ENCODE measurements around the gene TIMM13.
"Not testable (repeated sequence)": the region's sequence is repeated elsewhere in the genome, so short reads cannot be mapped to it uniquely, and the experiment has no call there.

TIMM13 gene

DNA sequence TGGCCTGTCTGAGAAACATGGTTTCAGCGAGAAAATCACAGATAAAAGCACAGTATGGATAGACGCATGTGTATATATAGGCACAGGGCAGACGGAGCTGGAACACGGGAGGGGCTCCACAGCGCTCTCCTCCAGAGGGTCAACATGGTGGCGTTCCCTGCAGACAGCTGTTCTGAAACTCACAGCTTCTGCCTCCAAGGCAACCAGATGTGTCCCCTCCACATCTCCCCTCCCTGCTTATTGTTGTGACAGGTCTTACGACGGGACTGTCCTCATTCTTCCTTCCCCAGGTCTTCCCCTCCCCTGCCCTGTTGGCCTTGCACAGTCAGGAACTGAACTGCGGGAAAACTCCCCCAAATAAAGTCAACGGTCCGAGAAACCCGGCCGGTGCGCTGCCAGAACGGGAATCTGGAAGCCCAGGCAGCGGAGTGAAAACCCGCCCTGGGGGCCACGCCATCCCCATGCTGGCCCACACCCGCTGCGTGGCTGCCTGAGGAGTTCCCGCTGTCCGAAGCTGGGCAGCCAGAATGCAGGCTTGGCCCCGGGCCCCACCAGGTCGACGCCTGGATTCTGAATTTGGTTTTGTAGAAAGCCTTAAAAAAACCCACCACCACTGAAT is 2.6 kb upstream of the TIMM13 start:
- no peak for DNase-seq

DNA sequence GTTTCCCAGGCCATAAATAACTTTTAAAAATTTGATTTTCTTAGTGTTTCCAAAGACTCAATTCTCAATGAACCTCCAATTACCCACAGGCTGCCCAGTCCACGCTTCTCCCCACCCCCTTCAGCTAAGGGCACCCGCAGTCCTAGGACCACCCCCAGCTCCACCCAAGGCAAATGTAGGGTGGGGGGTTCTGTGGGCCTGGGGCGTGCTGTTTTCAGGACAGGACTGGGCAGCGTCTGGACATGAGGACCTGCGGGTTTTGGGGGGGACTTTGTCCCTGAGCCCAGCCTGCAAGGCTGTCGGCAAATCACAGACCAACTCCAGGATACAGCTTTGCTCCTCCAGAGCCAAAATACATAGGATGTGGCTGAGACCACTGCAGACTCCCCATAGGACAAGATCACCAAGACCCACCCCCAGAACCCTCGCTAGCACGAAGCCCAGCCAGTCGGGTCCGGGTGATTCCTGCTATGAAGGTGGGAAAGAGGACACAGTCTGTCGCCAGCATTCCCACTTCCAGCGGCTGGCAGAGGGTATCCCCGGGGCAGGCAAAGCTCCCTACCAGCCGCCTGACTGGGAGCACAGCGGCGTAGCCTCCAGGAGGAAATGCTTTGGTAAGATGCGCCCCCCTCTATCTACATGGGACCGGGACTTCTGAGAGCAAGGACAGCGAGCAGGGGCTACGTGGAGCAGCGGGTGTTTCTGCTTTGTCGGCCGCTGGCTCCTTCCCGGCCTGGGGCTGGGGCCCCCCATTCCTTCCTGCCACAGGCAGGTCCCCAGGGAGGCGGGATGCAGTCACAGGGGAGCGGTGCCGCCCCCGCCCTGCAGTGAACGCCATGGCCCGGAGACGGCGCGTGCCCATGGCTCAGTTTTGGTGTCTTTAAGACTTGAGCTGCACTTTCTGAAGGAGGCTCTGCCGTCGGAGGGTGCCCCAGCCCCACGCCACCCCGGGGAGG is 1.6 kb upstream of the TIMM13 start:
- no peak for DNase-seq

DNA sequence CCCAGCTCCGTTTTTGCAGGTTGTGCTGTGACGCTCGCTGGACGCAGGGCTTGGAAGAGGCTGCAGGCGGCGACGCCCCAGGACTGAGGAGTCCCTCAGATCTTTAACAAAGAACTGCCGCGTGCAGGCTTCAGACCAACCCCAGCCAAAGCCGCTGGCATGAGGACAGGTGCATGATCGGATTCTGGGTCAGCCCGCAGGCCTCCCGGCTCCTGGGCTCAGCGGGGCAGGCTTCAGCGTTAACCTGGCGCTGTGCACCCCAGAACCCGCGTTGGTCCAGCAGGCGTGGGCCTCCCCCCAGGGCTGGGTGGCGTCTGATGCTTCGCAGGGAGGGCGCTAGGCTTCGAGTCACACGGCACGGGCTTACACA is 920 bp upstream of the TIMM13 start:
- no peak for DNase-seq

DNA sequence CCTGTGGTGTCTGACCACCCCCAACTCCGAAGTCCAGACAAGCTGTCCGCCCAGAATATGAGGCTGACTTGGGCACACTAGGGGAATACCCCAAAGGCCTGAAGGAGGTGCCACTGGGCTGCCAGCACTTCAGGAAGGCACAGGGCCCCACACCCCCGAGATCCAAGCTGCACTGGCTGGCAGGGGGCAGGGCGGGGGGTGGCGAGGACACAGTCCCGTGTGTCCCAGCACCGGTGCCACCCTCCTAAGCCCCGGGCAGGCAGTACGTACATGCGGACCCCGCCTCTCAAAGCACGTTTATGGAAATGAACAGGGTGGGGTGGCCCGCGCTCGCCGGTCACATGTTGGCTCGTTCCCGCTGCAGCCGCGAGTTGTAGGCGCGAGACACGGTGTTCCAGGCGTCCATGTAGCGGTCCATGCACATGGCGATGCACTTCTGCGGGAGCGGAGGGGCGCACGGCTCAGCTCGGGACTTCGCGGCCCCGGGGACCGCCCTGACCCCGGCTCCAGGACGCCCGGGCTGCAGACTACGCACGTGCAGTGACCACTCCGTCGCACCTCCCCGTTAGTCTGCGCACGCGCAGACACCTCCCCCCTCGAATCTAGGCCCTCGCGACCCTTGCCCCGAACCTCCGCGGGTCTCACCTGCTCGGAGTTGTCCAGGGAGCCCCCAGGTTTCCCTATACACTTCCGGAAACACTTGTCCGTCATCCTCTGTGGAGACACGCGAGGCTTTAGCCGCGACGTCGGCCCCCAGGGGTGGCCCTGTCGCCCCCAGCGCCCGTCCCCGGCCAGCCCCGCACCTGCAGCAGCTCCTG is 566 bp downstream of the TIMM13 start:
- no peak for DNase-seq

DNA sequence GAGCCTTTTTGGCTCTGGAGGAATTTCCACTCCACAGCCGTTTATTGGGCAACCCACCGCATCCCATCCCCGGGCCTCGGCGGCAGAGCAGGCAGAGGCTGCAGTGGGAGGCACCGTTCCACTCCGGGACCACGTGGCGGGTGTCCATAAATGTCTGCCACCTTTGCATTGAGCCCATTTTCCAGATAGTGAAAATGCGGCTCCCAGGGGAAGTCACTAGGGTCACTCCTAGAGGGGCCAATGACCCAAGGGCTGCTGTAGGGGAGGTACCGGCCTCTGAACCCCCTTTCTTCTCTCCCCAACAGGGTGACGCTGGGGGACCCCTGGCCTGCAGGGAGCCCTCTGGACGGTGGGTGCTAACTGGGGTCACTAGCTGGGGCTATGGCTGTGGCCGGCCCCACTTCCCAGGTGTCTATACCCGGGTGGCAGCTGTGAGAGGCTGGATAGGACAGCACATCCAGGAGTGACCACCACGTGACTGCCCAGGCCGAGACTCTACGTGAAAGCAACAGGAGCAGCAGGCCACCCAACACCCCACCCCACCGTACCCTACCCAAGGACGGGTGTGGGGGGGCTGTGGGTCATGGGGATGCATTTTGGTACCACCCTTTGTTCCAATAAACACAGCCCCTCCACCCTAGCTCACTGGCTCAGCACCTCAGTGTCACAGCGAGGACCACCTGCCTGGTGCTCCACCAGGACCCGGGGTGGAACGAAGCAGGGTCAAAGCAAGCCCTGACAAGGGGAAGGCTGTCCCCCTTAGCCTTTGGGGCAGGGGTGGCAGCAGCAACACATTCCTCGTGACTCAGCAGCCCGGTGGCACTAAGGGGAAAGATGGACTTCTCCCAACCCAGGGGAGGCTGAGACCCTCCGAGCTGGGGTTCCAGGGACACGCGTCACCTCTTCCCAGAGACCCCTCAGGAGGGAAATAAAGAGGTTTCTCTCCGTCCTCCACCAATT is 1.5 kb downstream of the TIMM13 start:
- DNase-seq, result no peak

DNA sequence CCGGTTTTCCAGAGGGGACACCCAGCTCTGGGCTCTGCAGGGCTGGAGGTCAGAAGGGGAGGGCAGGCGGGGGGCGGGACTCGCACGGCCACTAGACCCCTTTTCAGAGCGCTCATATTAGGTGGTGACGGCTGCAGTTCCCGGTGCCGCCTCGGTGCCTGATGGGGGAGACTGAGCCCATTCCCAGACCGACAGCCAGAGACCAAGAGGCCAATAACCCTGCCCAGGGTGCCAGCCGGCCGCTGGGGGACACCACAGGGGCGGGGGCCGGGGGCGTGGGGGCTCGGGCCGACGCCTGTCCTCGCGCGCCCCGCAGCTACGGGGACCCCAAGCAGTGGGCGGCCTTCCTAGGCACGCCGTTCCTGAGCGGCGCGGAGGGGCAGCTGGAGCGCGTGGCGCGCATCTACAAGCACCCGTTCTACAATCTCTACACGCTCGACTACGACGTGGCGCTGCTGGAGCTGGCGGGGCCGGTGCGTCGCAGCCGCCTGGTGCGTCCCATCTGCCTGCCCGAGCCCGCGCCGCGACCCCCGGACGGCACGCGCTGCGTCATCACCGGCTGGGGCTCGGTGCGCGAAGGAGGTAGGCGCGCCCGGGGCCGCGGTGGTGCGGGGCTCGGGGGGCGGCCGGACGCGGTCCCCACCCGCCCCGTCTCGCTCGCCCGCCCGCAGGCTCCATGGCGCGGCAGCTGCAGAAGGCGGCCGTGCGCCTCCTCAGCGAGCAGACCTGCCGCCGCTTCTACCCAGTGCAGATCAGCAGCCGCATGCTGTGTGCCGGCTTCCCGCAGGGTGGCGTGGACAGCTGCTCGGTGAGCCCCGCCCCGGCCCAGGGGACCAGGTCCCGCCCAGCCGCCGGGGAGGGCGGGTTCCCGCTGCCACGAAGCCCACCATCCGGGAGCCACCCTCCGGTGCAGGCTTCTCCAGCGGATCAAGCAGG is 2.4 kb downstream of the TIMM13 start:
- DNase-seq, result no peak

DNA sequence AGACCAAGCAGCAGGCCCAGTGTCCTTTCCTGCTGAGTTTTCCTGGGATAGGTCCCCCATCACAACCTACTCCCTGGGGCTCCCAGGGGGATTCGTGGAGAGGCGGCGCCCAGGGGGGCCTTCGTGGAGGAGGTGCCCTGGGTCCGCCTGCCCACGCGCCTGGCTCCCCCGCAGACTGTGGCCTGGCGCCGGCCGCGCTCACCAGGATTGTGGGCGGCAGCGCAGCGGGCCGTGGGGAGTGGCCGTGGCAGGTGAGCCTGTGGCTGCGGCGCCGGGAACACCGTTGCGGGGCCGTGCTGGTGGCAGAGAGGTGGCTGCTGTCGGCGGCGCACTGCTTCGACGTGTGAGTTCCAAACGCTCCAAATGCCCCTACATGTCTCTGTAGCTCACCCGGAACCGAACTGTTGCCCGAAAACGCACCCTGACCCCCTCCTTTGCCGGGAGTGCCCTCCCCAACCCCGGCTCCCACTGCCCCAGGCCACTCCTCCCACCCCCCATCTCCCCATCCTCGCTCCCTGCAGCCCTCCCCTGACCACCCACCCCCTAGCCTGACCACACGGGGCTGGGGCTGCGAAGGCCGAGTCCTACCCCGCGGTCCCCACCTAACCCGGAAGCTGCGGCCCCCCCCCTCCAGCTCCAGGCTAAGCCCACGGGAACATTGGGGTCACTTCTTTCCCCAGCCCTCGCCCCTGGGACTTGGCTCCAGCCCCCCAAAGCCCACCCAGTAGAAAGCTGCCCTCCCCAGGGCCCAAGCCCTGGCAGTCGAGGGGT is 3.3 kb downstream of the TIMM13 start:
- no peak for DNase-seq

DNA sequence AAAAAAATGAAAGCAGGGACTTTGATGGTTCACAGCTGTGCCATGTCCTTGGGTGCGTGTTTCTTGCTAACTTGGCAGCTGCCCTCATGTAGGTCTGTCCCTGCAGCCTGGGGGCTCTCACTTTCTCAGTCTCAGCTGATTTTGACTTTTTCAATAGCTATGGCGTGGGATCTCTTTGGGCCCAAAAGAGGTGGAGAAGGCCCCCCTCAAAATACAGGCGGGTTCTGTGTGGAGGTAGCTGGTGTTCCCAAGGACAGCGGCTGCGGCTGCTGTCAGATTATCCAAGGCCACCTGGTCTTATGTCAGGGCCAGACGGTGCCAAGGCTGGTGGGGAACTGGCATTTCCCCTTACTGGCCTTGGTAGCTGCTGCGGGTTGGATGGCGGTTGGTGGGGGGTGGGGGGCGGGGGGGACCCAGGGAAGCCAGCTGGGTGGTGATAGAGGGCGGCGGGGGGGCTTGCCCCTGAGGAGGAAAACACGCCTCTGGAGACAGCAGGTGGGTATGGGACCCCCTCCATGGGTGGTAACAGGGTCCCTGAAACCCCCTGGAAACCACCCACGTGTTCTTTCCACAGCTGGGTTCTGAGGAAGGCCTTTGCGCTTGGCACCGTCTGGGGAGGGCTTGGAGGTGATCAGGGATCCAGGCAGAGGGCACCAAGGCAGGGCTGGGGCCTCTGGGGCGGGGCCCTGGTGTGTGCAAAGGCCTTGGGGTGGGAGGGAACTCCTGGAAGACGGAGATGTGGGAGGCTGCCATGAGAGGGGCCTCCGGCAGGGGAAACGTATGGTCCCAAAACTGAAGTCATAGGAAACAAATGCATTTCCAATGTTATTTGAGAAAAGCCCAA is 4.1 kb downstream of the TIMM13 start:
- DNase-seq, result no peak

DNA sequence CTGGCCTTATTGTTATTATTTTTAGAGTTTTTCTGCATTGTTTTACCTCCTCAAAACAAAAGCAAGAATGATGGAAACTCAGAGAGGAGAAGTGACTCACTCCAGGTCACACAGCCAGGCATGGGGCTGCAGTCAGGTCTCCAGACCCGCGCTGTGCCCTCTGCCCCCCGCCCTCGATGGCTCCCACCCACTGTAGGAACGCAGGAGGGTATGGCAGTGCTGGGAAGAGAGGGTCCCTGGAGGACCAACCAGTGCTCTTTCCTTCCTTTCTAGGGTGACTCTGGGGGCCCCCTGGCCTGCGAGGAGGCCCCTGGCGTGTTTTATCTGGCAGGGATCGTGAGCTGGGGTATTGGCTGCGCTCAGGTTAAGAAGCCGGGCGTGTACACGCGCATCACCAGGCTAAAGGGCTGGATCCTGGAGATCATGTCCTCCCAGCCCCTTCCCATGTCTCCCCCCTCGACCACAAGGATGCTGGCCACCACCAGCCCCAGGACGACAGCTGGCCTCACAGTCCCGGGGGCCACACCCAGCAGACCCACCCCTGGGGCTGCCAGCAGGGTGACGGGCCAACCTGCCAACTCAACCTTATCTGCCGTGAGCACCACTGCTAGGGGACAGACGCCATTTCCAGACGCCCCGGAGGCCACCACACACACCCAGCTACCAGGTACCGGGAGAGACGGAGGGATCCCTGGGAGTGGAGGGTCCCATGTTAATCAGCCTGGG is 5.6 kb downstream of the TIMM13 start:
- DNase-seq, result no peak

DNA sequence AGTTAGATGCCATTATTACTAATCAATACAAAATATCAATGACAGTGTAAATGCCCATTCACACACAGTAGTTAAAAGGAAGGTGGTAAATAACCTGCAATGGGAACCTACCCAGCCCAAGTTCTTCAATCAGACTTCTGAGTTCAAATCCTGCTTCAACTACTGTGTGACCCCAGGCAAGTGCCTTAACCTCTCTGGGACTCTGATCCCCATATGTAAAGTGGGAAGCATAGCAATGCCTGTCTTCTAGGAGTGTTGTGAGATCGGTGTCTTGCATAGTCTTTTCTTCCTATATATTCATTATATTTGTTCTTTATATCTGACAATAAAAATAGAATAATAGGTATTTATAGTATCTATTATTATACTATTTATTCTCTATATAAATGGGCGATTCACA is 6.9 kb downstream of the TIMM13 start:
- DNase-seq, result no peak

DNA sequence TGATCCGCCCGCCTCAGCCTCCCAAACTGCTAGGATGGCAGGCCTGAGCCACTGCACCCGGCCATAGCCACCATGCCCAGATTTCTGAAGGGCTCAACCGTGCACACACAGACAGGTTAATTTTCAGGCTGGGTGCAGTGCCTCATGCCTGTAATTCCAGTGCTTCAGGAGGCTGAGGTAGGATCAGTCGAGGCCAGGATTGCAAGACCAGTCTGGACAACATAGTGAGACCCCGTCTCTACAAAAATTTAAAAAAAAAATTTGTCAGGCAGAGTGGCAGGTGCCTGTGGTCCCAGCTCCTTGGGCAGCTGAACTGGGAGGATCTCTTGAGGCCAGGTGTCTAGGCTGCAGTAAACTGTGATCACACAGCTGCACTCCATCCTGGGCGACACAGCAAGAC is 7.6 kb downstream of the TIMM13 start:
- DNase-seq, result no peak

DNA sequence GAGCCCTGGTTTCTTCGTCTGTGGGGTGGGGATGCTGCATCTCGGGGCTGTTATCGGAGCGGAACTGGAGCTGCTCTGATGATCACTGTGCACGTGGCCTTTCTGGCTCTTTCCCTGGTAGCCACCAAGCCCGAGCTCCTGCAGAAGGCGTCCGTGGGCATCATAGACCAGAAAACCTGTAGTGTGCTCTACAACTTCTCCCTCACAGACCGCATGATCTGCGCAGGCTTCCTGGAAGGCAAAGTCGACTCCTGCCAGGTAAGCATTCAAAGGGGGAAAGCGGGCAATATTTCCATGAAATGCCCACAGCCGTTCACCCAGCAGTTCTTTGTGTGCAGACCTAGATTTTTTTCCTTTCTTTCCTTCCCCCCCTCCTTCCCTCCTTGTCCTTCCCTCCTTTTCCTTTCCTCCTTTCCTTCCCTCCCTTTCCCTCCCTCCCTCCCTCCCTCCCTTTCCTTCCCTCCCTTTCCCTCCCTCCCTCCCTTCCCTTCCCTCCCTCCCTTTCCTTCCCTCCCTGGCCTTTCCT is 9.4 kb downstream of the TIMM13 start:
- DNase-seq, result no peak

DNA sequence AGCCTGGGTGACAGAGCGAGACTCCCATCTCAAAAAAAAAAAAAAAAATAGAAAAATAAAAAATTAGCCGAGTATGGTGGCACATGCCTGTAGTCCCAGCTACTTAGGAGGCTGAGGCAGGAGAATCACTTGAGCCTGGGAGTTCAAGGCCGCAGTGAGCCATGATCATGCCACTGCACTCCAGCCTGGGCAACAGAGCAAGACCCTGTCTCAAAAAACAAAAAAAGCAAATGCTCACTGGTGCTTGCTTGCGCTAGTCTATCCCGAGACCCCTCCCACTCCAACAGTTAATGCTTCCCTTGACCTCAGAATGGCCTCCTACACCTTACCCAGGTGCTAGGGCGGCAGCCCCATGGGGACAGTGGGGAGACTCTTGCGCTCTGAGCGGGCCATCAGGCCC is 9.9 kb downstream of the TIMM13 start:
- DNase-seq, result not testable (repeated sequence)

DNA sequence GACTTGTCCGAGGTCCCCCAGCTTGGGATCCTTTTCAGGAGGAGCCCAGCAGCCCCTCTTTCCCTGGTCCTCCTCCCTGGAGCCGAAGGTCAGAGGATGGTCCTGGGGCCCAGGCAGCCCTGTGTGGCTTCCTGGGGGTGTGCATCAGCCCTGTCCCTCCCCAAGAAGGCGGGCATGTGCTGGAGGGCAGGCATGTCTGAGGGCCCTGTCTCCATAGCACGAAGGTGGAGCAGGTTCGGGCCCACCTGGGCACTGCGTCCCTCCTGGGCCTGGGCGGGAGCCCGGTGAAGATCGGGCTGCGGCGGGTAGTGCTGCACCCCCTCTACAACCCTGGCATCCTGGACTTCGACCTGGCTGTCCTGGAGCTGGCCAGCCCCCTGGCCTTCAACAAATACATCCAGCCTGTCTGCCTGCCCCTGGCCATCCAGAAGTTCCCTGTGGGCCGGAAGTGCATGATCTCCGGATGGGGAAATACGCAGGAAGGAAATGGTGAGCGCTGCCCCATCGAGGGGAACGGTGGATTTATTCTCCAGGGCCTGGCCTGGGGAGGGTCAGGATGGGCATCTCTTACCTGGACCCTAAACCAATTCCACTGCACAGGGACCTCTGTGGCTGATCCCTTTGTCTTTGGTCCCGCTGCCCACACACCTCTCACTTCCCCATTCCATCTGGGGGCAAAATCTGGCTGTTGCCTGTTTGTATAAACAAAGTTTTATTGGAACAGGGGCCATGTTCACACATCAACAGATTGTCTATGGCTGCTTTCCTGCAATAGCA is 10.9 kb downstream of the TIMM13 start:
- no peak for DNase-seq

DNA sequence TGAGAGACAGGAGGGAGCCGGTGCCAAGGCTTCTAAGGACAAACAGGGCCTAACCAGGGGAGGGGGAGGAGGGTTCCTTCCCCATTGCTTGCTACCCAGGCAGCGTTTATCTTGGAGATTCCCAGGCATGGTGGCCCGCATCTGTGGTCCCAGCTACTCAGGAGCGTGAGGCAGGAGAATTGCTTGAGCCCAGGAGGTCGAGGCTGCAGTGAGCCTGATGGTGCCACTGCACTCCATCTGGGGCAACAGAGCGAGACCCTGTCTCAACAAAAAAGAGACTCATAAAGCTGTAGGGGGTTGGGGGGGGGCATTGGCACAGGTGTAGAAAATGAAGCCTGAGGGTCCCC is 11.4 kb downstream of the TIMM13 start:
- DNase-seq, result no peak

DNA sequence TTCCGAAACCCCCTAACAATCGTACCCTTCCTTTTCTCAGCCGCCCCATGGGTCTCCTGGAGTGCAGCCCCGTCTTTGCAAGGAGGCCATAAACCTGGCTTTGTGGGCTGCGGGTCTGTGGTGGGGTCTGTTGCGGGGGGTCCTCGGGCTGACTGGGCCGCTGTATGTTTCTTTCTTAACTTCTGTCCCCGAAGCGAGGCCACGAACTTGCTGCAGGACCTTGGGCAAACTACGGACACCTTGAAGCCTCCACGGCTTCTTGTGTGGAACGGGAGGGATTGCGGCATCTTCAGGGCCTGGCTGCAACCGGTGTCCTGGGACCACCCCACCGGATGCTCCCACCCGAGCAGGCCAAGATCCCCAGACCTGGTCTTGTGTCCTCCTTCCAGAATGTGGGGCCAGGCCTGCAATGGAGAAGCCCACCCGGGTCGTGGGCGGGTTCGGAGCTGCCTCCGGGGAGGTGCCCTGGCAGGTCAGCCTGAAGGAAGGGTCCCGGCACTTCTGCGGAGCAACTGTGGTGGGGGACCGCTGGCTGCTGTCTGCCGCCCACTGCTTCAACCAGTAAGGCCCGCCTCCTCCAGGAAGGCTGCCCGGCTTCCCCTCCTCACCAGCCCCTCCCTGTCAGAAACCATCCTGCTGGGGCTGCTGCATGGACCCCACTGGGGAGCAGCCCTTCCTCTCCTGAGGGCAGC is 12.0 kb downstream of the TIMM13 start:
- no peak for DNase-seq

DNA sequence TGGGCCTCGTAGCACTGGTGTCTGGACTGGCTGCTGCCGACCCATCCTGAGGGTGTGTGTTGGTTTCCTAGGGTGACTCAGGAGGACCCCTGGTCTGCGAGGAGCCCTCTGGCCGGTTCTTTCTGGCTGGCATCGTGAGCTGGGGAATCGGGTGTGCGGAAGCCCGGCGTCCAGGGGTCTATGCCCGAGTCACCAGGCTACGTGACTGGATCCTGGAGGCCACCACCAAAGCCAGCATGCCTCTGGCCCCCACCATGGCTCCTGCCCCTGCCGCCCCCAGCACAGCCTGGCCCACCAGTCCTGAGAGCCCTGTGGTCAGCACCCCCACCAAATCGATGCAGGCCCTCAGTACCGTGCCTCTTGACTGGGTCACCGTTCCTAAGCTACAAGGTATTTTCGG is 13.8 kb downstream of the TIMM13 start:
- no peak for DNase-seq
